Measurements from ENCODE around the gene BMP3. TPM values are rescaled to one million over a fixed set of nuclear protein-coding genes. Genes with fewer than 3 reads are reported as not detected.
"Not testable (repeated sequence)": the region's sequence is repeated elsewhere in the genome, so short reads cannot be mapped to it uniquely, and the experiment has no call there.

Gene BMP3, protein sequence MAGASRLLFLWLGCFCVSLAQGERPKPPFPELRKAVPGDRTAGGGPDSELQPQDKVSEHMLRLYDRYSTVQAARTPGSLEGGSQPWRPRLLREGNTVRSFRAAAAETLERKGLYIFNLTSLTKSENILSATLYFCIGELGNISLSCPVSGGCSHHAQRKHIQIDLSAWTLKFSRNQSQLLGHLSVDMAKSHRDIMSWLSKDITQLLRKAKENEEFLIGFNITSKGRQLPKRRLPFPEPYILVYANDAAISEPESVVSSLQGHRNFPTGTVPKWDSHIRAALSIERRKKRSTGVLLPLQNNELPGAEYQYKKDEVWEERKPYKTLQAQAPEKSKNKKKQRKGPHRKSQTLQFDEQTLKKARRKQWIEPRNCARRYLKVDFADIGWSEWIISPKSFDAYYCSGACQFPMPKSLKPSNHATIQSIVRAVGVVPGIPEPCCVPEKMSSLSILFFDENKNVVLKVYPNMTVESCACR
- total RNA-seq: not detected in 2 replicates

DNA sequence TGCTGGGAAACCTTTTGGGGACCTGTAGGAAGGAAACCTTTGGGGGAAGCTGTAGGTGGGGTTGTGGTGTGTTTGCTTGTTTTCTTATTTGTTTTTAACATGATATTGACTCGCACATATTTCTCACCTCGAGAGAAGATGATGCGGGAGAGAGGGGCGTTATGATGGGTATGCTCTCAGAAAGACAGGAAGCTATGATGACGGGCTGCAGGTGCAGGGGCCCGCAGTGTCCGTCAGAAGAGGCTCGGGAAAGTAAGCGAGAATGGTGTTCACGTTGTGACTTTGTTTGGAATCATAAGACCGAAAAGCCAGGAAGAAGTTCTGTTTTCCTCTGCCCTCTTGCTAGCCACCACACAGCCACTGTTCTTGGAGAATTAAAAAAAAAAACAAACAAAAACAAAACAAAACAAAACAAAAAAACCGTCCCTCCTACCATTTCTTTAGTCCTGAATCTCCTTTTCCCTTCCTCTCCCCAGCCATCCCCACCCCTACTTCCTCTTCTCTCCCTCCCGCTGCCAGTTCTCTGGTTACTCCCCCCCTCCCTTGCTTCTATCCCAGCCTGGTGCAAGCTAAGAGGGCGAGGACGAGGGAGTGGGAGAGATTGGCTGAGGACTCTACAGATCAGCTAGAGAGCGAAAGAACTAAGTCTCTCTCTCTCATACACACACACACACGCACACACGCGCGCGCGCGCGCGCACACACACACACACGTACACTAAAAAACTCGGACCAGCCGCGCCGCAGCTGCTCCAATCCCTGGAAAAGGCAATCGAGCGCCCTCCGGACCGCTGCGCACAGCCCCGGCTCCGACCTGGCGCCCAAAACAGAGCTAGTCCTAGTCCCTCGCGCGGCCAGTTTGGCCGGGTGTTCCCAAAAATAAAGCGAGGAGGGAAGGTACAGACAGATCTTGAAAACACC is at the start of gene BMP3:
BMP3 (plus strand) TSS at position 648 of the 920 bp plus-strand sequence. CDS start 577 bp downstream, outside the sequence.
- DNase-seq (ENCODE audit: low read depth in 2 of 2): no peak

DNA sequence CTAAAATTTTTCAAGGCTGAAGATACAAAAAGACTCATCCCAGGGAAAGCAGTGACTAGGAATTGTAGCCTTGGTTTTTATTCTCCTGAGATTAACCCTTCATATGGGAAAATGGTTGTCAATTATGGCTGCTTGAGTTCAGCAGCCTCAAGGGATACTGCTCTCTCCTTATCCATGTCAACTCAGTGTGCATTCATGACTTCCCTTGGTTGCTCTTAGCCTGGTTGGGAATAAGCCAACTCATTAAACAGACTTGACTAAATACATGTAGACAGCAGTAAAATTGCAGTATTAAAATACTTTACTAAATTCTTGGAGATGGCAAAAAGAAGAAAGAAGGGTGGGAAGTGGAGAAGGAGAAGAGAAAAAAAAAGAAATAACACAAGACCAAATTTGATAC is 44.5 kb upstream of the BMP3 start:
- no peak for DNase-seq (ENCODE audit: low read depth in 2 of 2)

DNA sequence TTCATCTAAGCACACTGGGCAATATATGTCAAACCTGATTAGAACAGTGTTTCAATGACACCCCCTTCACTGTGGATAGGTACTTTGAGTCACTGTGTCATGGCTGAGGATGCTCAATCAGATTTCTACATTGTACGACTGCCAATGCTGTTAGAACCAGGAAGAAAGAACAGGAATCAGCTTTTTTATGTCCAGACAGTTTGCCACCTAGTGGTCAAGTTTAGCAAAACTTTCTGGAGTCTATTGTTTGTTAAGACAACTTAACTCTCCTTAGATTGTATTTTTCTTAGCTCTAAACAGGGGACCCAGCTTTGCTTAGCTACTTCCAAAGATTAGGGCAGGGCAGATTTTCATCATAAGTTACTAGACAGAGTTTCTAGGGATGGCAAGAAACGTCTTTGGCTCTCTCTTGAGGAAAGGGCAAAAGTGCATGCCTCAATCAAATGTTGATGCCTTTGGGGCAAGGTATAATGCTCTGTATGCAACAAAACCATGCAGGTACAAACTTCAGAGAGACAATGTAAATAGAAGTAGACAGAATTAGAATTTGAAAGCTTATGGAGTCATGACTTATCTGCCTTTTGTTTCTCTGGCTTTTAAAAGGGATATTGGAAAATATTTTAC is 40.5 kb upstream of the BMP3 start:
- DNase-seq (ENCODE audit: low read depth in 2 of 2): peak; percentile 16 to 59

DNA sequence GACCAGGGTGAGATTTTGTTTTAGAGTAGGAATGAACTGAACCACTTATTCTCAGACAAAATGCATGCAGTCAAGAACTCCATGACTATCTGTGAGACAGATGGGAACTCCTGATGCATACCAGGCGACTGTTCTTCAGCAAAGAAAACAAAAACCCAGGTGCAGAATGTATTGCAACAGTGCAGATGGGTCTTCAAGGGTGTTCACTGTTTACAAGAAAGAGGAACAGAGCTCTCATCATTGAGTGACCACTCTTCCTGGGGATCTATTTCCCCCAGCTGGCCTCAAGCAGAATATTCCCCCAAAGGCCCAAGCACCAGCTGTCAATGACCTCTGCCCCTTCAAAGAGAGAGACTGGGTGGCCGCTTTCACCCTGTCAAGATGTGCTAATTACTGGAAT is 39.7 kb upstream of the BMP3 start:
- no peak for DNase-seq (ENCODE audit: low read depth in 2 of 2)

DNA sequence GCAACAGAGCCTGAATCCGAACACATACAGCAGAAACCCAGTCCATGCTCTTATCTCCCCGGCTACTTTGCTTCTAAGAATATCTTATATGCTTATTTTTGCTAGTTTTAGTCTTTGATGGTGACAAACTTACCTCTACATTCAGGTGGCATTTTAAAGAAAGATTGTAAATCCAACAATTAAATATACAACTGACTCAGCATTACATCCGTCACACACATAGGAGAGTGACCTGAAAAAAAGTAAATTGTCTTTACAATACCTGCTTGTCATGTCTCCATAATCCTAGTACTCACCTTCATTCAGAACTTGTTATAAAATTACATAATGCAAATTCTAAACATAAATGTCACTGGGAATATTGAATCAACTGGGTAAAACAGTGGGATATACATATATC is 30.6 kb upstream of the BMP3 start:
- no peak for DNase-seq (ENCODE audit: low read depth in 2 of 2)

DNA sequence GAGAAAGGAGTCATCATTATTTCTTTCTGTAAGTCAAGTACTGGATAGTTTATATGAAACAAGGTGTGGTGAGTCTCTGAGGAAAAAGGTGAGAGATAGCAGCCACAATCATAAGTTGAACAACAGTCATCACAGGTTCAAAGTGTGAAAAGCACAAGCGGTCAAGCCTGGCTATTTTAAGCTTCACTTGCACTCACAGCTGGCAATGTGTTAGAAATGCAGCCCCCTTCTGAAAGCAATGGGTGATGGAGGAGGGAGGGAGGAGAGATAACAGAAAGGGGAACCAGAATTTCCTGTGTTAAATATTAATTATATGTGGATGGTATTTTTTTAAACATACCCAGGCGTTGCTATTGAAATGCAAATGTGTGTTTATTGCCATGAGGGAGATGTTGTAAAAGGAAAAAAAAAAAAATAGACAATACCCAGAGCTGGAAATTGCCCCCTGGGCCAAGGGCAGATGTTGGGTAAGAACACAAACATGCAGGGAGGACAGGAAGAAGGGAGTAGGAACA is 26.9 kb upstream of the BMP3 start:
- no peak for DNase-seq (ENCODE audit: low read depth in 2 of 2)

DNA sequence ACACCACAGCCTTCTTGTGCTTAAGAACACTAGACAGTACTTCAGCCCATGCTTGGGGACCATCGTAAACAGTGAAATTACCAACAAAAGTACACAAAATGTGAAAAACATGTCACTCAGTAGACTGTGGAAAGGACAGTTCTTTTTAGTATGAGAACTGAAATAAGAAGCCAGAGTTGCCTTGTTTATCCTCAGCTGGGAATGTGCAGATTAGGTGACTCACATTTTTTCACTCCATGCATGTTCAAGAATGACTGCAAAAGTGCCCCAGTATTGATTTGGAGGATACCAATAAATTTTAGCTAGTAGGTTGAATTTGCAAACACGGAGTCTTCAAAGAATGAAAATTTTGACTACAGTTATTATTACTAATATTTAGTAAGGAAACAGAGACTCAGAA is 23.1 kb upstream of the BMP3 start:
- no peak for DNase-seq (ENCODE audit: low read depth in 2 of 2)

DNA sequence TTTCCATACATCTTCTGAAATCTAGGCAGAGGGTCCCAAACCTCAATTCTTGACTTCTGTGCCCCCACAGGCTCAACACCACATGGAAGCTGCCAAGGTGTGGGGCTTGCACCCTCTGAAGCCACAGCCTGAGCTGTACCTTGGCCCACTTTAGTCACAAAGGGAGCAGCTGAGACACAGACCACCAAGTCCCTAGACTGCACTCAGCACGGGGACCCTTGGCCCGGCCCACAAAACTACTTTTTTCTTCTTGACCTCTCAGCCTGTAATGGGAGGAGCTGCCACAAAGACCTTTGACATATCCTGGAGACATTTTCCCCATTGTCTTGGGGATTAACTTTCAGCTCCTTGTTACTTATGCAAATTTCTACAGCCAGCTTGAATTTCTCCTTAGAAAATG is 13.9 kb upstream of the BMP3 start:
- DNase-seq (ENCODE audit: low read depth in 2 of 2): not testable (repeated sequence)

DNA sequence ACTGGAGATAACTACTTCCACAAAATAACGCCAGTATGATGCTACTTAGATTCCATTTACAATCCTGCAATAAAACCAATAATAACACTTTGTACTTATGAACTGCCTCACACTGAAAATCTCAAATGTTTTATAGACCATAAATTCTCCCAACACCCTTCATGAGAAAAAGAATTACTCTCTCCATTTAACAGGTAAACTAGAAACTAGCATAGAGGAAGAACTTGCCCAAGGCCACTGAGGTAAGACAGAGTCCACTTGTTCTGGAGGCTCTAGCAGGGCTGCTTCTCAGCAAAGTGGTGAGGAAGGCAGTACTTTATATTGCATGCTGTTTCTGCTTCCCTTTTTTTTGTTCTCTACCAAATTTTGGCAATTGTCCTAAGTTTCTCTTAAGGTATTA is 11.5 kb upstream of the BMP3 start:
- no peak for DNase-seq (ENCODE audit: low read depth in 2 of 2)

DNA sequence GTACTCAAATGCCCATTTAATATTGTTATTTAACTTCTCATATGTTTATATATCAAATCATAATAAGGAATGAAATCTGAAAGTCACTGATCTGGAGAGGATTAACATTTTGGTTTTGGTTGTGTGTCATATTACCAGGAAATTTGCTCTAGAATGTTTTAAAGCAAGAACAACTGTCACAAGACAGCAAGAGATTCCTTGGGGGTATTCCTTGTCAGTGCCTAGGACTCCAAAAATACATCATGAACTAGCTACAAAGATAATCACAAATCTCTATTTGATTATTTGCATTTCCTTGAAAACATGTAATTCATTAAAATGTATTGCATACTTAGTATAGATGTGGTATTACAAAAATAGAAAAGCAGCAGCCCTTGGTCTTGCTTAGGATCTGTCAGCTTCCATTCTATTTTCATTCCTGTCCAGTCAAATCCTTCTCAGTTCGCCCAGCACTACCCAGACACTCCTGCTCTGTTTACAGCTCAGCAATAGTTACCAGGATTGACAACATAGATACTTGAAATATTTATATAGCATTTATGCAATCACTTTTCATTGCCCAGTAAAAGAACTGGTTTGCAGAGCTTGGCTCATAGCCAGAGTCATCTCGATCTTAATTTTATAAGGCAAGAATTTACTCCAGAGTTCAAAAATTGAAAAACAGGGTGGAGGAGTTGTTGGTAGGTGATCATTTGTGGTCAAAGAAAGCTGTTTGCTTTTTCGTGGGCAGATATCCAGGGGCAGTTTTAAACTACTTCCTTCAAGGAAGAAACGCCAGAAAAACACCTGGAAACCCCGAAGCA is 9.2 kb upstream of the BMP3 start:
- DNase-seq (ENCODE audit: low read depth in 2 of 2): no peak

DNA sequence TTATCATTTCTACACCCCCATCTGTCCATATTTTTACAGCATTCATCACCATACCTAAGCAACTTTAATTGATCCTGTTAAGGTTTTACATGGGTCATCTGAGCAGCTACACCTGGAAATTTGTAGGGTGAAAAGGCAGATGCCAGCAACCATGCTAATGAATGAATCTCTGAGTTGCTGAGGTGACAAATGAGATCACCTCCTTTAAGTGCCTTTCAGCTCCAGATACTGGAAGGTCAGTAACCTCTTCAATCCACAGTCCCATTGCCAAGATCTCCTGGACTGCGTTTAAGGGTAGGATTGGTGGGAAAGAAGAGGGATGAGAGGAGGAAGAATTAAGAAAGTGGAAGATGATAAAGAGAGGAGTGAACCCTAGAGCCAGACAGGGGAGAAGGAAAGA is 8.5 kb upstream of the BMP3 start:
- no peak for DNase-seq (ENCODE audit: low read depth in 2 of 2)

DNA sequence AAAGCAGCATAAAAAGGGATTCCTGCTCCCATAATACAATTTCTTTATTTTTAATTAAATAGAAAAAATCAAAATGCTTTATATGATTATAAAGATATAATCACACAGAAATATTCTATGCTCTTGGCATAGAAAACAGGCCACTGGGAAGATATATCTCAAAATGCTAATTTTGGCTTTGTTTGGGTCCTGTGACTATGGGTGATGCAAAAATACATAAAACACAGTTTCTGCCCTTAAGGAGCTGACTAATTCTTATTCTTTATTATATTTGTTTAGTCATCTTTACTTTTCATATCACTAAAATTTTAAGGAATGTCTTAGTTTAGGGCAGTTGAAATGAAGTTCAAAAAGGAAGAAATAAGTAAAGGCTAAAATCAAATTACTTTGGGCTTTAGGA is 7.0 kb upstream of the BMP3 start:
- no peak for DNase-seq (ENCODE audit: low read depth in 2 of 2)

DNA sequence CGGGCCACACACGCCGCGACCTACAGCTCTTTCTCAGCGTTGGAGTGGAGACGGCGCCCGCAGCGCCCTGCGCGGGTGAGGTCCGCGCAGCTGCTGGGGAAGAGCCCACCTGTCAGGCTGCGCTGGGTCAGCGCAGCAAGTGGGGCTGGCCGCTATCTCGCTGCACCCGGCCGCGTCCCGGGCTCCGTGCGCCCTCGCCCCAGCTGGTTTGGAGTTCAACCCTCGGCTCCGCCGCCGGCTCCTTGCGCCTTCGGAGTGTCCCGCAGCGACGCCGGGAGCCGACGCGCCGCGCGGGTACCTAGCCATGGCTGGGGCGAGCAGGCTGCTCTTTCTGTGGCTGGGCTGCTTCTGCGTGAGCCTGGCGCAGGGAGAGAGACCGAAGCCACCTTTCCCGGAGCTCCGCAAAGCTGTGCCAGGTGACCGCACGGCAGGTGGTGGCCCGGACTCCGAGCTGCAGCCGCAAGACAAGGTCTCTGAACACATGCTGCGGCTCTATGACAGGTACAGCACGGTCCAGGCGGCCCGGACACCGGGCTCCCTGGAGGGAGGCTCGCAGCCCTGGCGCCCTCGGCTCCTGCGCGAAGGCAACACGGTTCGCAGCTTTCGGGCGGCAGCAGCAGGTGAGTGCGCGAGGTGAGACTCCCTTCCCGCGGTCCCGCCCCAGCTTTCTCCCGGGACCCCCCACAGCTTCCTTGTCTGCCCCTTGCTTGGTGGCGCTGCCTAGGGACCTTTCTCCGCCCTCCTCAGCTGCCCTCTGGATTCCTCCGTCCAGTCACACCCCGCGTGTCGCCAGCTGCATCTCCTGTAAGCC is 678 bp downstream of the BMP3 start:
- DNase-seq (ENCODE audit: low read depth in 2 of 2): no peak

DNA sequence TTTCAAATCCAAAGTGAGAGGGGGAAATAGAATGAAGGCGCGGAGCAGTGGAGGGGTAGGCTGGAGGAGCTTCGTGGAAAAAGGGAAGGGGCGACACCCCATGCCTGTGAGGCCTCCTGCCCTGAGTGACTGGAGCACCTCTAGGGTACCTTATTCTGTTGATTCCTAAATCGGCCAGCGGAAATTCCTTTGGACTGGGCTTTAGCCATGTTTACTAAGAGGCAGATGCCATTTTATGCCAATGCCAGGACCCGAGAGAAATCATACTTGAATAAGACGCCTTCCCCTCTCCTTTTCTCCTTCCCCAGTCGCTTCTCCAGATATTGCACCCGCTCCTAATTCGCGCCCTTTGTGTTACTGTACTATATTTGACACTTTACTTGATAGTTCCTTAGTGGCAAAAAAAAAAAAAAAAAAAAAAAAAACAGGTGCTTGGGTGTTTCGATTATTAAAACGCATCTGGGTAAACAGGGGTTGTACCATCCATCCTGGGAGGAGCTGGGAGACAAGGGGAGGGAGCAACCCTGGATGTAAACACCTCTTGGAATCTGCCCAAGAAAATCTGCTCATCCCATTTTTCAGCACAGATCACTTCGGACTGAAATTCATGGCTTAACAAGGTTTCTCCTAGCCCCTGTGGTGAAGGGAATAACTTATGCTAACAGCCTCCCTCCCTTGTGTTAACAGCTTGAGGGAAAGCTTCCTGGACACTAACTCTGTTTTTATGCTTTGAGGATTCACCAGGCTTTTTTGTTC is 1.5 kb downstream of the BMP3 start:
- no peak for DNase-seq (ENCODE audit: low read depth in 2 of 2)

DNA sequence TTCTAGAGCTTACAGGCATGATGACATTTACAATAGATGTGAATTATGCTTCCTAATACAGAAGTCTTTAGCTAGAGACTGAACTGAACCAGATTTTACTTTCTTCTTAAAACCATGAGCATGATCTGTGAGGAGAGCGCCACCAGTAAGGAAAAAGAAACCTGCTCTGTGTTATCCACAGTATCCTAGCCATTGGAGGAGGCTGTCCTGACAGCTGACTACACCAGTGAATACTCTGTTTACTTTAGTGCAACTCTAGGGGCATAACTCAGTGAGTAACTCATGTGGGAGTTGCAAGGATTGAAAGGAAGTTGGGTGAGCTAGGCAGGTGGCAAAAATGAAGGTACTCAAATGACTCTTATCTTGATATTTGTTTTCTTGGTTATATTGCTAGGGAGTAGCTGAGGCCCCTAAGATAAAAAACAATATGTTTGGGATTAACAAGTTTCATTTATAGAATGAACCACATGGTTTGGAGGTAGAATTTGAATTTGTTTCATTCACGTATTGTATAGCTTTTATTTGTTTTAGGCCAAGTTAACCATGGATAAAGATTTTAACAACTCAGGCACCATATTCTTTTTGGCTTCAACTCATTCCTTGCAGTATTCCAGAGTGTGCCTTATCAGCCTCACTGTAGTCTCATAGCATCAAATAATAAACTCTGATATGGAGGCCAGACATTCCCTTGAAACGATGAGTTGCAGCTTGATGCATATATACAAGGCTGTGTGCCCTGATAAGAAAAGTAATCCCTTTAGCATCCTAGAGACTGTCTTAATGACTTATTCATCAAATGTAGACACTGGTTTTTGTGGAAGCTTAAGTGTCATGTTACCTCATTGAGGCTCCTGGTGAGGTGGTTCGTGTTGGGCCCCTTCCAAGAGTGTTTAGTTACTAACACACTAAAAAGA is 2.5 kb downstream of the BMP3 start:
- DNase-seq (ENCODE audit: low read depth in 2 of 2): no peak

DNA sequence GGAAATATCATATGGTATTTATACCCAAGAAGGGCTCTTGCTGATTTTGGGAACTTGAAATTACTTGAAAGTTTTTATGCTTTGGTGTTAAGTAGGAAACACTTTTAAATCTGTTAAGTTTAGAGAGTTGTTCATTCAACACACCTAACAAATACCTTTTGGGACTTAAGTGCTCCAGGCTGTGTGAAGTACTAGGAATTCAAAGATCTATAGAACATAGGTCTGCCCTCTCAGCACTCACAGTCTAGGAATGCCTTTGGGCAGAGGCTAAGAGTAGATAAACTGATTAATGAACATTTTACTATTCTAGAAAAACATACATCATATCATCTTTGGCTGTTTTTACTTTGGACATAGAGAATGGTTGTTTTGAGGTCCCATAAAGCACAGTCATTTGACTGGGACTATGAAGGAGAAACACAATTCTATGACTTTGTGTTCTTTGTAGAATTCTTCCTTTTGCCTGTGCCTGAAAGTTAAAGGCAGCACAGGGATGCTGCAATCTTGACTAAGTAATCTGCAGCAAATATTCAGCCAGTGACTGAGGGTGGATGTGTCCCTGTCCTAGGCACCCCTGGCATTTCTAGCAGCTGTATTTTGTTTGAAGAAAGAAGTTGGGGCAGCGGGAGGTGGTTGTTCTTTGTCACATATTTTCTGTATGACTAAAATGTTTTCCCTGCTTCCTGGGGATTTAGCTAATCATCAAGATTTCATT is 8.3 kb downstream of the BMP3 start:
- no peak for DNase-seq (ENCODE audit: low read depth in 2 of 2)

DNA sequence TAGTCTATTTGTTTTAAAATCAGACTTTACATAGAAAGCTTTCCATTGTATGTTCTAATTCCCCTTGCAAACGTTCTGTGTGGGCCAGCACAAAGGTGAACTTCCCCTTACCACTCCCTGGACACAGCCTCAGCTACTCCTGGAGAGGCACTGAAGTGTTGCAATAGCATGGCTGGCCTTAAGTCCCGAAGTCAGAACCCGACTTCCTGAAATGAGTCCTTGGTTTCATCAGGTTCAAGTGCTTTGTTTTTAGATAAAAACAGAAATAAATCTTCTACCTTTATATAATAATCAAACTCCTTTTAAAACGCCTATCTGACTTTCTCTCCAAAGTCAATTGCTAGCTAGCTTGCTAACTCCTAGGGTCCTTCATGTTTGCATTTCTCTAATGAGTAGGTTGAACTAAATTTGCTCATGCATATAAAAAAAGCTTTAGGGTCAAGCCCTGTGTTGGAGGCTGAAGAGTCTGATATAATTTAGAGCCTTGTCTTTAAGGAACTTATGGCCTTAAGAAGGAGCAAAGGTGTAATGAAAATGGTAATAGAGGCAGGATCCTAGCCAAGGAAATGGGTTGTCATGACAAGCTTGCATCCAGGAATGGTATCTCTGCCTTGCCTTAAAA is 9.0 kb downstream of the BMP3 start:
- DNase-seq (ENCODE audit: low read depth in 2 of 2): no peak
